GM18526 (cell line): ENCODE results near the gene CRIM1.
A peak's percentile ranks its signal among the peaks of the same experiment; 100 is the strongest.

Source experiments
- POLR2A ChIP-seq: IDR thresholded peaks from 3 replicates; pipeline ENCODE4 v1.6.1; 2011; ENCODE audit not compliant: insufficient read length; ENCODE audit errors: extremely low read depth

The CRIM1 gene

DNA sequence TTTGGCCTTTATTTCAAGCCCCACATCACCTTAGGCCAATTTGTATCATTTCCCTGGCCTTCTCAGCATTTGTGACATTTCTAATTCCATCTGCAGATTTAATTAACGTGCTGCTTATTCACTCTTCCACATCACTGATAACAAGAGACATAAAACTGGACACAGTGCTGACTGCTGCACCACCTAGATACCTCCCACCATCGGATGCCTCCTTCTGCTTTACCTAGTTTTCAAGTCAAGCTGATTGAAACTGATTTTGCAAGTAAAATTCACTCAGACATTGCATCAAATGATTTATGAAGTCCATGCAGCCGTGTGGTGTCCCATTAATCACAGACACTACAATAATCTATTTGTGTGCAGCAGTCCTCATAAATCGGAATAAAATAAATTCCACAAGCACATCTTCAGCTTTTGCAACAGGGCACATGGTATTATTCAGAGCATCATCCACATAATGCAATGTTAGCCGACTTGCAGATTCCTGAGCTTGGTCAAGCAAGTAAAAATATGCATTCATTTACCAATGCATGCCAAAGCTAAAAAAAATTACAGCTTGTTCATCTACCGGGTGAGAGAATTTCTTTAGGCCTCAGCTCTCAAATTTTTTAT, 15.9 kb upstream of the CRIM1 start:
- TF ChIP-seq POLR2A, result no peak

DNA sequence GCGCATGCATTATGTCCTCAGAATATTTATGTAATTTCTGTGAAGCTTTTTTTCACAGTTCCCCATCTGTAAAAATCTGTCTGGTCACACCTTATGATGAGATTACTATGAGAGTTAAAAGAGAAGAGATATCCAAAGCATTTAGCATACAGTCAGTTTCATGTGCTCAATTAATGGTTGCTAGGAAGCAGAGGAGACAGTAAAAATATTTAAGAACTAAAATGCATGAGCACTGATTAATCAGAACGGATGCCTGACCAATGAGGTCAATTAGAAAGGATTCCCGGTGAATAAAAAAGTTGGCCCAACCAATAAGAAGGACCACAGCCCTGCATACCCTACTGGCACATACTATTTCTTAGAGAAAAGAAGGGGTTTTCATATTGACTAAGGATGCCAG, 12.0 kb upstream of the CRIM1 start:
- no peak for TF ChIP-seq POLR2A

DNA sequence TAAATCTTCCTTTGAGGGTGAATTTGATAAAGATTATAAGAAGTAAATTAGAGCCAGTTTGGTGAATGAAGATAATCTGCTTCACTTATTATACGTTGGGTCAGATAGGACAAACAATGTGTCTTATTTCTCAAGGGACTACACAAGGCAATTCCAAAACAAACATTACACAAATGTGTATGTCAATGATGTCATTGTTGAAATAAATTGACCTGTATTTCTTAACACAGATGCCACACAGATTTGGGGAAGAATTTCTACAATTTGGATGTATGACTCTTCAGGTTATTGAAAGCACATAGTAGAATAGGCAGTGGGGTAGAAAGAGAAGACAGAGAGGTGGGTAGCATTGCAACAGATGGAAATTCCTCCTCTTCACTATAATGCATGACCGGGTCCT, 6.9 kb upstream of the CRIM1 start:
- no peak for TF ChIP-seq POLR2A

DNA sequence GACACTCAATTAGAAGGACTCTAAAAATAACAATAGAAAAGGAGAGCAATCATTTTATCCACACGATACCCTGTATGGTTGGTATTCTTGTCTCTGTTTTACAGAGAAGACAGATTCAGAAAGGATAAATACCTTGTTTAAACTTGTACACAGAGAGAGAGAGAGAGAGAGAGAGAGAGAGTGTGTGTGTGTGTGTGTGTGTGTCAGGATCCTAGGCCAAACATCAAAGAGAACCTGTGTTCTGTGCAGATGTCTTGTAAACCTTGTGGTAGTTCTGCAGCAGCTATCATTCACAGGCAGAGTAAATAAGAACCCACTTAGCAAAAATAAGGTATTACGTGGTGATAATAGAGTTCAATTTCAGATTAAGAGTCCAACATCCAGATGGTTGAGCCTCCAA, 4.3 kb upstream of the CRIM1 start:
- no peak for TF ChIP-seq POLR2A

DNA sequence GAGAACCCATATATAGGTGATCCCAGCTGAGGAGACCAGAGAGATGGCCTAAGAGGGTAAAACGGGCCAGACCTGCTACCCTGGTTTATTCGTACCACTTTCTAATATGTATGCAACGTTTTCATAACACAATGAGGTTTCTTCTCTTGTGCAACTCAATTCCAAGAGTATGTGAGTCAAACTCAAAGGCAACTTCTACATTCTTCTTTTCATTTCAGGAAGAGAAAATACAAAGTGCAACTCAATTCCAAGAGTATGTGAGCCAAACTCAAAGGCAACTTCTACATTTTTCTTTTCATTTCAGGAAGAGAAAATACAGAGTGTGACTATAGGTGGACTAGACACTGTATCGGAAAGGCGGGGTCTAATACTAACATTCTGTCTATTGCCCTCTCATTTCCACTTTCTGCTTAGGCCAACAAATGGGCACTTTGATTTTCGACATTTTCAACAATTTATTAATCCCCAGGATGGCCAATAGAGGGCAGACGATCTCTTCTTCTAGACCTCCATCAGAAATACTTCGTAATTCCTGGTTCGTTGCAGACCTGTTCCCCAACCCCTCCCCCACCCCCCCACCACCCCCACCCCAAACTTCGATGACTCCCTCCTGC, 3.7 kb upstream of the CRIM1 start:
- TF ChIP-seq POLR2A, result no peak

DNA sequence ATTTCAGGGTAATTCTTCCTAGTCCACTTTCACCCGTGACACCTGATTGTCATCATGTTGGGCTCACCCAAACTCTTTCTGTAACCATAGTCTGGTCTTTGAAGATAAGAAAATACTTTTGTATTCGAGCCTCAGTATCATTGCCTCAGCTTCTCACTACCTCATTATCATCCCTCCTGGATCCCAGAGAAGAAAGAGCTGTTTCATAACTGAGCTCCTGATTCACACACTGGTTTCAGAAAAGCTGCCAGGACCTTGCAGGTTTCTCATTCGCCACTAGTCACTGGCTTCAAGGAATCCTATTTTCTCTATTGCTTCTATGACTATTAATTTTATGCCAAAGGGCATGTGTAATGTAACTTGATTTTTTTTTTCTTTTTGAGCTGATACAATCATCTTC, 2.9 kb upstream of the CRIM1 start:
- no peak for TF ChIP-seq POLR2A

DNA sequence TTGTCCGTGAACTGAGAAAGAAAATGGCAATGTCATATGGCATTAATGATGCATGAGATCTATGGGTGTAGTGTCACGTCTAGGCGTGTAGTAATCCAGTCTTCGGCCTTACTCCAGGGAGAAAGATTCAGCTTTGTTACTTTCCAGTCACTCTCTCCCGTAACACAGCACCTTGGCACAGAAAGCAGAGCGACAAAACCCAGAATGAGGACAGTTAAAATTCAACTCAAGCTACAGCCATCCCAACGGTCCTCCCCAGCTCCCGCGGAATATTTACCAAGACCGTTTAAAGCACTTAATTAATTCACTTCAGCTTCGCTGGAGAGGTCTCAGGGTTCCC, 797 bp upstream of the CRIM1 start:
- TF ChIP-seq POLR2A, result no peak

DNA sequence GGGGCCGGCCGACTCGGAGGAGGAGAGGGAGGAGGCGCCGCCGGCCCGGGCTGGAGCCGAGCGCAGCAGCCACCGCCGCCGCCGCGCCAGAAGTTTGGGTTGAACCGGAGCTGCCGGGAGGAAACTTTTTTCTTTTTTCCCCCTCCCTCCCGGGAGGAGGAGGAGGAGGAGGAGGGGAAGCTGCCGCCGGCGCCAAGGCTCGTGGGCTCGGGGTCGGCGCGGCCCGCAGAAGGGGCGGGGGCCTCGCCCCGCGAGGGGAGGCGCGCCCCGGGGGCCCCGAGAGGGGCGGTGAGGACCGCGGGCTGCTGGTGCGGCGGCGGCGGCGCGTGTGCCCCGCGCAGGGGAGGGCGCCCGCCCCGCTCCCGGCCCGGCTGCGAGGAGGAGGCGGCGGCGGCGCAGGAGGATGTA, 316 bp downstream of the CRIM1 start:
- no peak for TF ChIP-seq POLR2A

DNA sequence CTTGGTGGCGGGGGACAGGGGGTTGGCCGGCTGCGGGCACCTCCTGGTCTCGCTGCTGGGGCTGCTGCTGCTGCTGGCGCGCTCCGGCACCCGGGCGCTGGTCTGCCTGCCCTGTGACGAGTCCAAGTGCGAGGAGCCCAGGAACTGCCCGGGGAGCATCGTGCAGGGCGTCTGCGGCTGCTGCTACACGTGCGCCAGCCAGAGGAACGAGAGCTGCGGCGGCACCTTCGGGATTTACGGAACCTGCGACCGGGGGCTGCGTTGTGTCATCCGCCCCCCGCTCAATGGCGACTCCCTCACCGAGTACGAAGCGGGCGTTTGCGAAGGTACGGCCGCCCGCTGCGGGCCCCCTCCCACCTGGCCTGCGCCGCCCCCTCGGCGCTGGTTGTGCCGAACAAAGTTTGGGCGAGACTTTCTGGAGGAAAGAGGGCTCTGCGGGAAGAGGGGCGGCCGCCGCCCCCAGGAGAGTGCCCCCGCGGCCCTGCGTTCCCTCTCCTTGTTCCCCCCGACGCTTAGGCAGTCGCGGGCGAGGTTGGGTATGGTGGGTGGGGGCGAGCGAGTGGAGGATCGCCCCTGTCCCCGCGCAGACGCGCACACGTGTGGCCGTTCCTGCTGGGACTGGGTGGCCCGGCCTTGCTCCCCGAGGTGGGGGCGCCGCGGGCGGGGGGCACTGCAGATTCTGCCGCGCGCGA, 866 bp downstream of the CRIM1 start:
- no peak for TF ChIP-seq POLR2A

DNA sequence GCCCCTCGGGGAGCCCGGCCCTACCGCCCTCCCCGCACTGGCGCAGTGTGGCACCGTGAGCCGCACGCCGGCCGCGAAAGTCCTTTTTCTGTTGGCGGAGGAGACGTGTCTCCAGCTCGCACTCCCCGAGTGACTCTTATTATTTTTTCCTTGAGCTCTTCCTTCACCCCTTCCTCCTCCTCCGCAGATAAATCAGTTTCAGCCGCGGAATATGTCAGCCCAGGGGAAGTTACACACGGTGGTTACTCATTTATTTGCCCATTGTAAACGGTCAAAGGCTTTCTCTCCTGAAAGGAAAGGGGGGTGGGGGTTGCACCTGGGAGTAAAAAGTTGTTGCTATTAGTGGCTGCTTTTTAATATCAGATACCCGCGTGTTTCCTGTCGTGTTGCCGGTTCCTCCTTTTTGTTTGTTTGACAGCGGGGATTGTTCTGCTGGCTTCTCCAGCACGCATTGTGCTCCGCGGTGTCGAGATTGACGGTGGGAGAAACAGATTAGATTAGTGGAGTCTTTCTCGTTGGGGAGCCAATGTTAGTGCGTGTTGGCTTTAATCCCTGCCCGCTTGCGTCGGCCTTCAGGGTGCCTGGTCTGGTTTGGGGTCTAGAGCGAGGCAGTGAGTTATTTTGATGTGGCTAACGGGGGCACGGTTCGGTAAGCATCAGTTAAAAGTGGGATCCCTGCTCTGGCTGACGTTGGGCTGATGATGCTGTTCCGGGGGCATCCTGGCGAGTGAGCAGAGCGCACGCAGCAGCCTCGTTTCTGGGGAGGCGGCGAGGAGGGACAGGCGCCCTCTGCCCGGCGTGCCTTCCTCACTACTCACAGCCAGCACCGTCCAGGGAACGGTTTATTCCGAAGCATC, 1.6 kb downstream of the CRIM1 start:
- TF ChIP-seq POLR2A, result peak; percentile 36

DNA sequence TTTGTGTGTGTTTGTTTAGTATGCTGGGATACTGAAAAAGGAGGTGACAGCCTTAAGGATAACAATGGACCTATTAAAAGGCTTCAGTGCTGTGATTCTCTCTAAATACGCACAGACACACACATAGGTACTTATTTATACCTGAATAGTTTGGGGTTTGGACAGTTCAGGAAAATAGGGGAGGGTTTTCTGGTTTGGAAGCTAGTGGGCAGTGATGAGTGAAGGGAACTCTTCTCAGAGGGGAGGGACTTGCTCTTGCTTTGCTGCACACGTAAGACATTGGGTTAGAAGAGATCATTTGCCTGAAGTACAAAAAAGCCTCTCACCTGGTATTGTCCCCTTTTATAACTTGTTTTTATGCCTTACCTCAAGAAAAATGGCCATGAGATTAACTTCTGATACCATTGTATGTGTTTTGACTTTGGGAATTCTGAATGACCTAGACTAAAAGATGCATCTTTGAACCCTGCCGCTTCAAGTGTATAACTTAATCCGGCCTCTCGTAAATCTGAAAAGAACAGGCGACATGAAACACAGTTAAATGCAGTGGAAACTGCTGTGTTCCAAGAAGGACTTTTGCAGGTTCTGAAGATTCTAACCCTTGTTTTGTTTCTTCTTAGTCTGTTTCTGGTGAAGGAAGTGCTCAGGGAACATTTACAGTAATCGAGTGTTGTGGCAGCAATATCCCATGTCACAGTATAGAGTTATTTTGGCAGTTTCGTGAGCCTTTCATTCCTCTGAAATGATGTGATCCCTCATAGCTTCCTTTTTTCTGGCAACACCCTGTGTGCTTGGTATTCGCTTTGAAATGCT, 2.5 kb downstream of the CRIM1 start:
- TF ChIP-seq POLR2A, result no peak

DNA sequence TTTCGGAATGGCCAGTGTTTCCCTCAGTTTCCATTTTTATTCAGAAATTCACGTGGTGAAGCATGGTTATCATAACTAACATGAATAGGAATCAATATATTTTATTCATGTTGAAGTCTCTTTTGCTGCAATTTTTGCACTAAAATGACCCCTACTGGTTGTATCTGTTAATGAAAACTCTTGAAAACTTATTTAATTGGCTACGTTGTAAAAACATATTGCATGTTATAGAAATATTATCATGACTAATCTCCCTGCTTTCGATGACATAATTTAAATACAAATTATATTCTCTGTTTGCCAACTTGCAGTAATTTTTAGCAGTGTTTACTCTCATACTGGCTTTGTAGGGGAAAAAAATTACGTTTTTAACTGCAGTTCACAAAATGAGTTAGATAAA, 3.5 kb downstream of the CRIM1 start:
- TF ChIP-seq POLR2A, result no peak

DNA sequence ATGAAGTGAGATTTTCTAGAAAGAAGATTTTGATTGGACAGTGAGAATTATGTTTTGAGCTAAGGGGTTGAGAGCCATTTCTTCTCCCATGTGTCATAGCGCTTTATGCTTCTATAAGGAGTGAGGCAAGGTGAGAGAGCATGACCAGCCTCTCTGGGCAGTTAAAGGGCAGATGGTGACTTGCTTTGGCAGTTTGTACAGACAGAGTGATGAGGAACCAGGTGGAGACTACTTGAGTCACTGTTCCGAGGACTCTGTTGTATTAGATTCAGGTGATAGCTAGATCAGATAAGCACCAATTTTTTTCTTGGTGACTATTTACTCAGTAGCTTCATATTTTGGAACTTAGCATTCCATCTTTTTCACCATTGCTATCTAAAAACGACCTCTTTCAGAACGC, 4.5 kb downstream of the CRIM1 start:
- no peak for TF ChIP-seq POLR2A

DNA sequence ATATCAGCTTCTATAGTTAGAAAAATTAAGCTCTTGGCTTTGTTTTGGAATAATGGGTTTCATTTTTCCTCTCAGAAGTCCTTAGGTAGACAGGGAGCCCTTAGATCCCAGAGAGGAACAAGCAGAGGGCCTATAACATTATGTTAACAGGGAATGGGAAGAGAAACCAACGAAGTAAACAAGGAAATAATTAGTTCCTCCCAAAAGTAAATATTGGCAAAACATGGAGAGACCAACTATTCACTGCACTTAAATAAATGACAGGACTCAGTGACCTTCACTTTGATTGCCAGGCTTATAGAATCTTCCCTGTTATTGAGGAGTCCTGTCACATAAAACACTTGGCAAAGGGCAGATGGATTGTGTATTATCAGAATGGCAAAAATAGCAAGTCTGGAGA, 5.3 kb downstream of the CRIM1 start:
- no peak for TF ChIP-seq POLR2A

DNA sequence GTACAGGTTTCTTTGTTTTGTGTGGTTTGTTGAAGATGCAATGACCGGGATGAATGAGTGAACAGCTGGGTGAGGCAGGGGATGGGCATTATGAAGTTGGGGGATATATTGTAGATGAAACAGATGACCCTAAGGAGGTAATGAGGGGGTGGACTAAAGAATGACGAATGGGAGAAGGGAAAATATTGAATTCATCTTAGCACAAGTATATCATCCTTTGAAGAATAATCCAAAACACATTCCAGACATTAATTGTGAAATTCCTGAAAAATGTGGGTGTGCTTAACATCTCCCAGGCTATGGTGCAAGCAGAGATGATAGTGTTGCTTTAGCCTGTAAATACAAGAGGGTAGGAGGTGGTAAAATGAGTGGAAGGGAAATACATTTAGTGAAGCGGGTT, 5.8 kb downstream of the CRIM1 start:
- TF ChIP-seq POLR2A, result no peak
